ENCODE results near the gene PRC1.

DNA sequence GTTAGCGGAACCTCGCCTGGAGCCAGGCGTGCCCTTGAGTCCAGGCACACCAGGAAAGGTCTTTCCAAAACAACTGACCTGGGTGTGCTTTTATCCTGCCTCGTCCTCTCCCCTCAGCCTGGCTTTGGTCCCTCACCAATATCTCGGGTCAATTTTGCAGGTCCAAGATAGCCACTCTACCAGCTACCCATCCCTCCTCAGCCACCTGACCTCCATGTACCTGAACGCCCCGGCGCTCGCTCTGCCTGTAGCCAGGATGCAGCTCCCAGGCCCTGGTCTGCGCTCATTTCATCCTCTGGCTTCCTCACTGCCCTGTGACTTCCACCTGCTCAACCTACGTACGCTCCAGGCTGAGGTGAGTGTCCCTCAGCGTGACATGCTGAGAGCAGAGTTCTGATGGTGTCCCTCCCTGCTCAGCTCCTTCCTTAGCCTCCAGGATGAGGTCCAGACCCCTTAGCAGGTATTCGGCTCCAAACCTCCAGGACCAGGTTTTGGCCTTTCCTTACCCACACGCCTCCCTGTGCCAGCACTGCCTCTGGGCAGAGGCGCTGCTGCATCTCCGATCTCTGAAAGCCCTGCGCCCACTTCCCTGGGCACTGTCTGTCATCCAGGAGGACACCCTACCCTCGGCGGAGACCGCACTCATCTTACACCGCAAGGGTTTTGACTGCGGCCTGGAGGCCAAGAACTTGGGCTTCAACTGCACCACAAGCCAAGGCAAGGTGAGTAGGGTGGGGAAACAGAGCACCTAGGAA is 76.1 kb downstream of the PRC1 start:
- TF ChIP-seq CTCF (IDR thresholded peaks at IDR 0.05 in 8 of 11, conservative IDR thresholded peaks at IDR 0.05 in 3 of 11) (no peak), POLR2A (IDR thresholded peaks at IDR 0.05) (no peak), POLR2AphosphoS5 (IDR thresholded peaks at IDR 0.05) (peak in 1 of 3 donors; percentile 28)
